GM12874 (cell line): ENCODE data around the gene SEL1L3.

ENCODE experiments used
- CTCF ChIP-seq: IDR thresholded peaks from 2 replicates; pipeline ENCODE4 v1.5.1; 2011; ENCODE audit warnings: low read depth, mild to moderate bottlenecking, control low read depth, low read length, moderate library complexity; ENCODE audit not compliant: insufficient read depth

SEL1L3 gene

GRCh38 chr4:25782482-25782881, 80.3 kb downstream of the SEL1L3 start:
- TF ChIP-seq CTCF, result no peak

- TF ChIP-seq CTCF, result no peak
These were observed 83.8 kb downstream of the SEL1L3 start for GRCh38 chr4:25779021-25779420.

- no peak for TF ChIP-seq CTCF
These were observed 86.0 kb downstream of the SEL1L3 start for GRCh38 chr4:25776795-25777194.

- no peak for TF ChIP-seq CTCF
These were observed 87.6 kb downstream of the SEL1L3 start for GRCh38 chr4:25775166-25775565.

- TF ChIP-seq CTCF, result no peak
These were observed 89.4 kb downstream of the SEL1L3 start for GRCh38 chr4:25773358-25773757.

GRCh38 chr4:25771672-25772071, 91.1 kb downstream of the SEL1L3 start:
- no peak for TF ChIP-seq CTCF

- TF ChIP-seq CTCF, result no peak
These were observed 91.9 kb downstream of the SEL1L3 start for GRCh38 chr4:25770847-25771246.

GRCh38 chr4:25769251-25769650, 93.5 kb downstream of the SEL1L3 start:
- no peak for TF ChIP-seq CTCF
